Panc1 (cell line): ENCODE results near the gene TMEM131.

ENCODE experiments used
- POLR2AphosphoS5 ChIP-seq: IDR thresholded peaks from 2 replicates; pipeline ENCODE4 v1.6.1; 2012; ENCODE audit warnings: mild to moderate bottlenecking, low read depth, low read length, moderate library complexity
- SIN3A ChIP-seq: IDR thresholded peaks from 2 replicates; pipeline ENCODE4 v1.6.1; 2012; ENCODE audit warnings: low read depth, mild to moderate bottlenecking, low read length, moderate library complexity, borderline replicate concordance; ENCODE audit not compliant: insufficient read depth
- TF ChIP-seq, protein P1 (sequence below): fragments of 450-650 bp; IDR thresholded peaks from 2 replicates; pipeline ENCODE4 v1.5.1; 2017; ENCODE audit warnings: mild to moderate bottlenecking

DNA sequence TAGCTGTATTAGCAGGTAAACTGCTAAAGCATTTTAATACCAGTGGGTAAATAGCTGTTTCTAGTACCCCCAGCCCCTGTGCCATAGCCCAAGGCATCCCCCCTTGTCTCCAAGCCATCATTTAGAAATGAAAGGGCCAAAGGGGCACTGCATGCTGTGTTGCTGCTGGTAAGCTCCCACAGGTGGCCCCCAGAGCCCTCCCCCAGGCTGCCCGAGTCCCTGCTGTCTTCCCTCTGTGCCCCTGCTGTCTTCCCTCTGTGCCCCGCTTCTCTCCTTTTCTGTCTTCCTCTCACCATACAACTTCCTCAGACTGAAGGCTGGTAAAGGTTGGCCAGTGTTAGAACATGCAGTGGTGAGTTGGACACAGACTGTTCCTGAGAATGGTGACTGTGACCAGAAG, 240.3 kb downstream of the TMEM131 start:
- no peak for TF ChIP-seq SIN3A
- TF ChIP-seq, protein P1, sequence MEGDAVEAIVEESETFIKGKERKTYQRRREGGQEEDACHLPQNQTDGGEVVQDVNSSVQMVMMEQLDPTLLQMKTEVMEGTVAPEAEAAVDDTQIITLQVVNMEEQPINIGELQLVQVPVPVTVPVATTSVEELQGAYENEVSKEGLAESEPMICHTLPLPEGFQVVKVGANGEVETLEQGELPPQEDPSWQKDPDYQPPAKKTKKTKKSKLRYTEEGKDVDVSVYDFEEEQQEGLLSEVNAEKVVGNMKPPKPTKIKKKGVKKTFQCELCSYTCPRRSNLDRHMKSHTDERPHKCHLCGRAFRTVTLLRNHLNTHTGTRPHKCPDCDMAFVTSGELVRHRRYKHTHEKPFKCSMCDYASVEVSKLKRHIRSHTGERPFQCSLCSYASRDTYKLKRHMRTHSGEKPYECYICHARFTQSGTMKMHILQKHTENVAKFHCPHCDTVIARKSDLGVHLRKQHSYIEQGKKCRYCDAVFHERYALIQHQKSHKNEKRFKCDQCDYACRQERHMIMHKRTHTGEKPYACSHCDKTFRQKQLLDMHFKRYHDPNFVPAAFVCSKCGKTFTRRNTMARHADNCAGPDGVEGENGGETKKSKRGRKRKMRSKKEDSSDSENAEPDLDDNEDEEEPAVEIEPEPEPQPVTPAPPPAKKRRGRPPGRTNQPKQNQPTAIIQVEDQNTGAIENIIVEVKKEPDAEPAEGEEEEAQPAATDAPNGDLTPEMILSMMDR, result no peak
- TF ChIP-seq POLR2AphosphoS5, result no peak
